ENCODE measurements around the gene SSX2IP.
"Not testable (repeated sequence)": the region's sequence is repeated elsewhere in the genome, so short reads cannot be mapped to it uniquely, and the experiment has no call there.

The SSX2IP gene

DNA sequence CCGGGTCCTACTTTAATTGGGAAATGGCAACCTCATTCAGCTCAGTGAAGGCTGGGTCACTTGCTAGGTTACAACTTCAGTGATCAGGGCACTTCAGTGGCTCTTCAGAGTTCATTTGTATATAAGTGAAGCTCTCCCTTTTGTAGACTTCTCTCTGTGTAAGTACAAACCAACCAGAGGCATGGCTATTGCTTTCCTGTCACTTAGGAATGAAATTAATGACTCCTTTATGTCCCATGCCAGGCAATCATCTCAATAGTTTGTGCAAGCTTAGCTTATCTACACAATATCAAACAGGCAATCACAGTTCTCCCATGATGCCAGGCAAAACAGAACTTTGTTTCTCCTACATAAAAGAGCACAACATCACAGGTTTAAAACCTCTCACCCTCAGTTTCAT lies 93.2 kb downstream of the SSX2IP start:
- Histone ChIP-seq H3K9ac (ENCODE audit: low read length) (no peak overlapping the region), H3K27me3 (ENCODE audit: insufficient read depth, low read length, poor library complexity) (no peaks in the 10 kb centered on the region), H3K4me3 (ENCODE audit: low read length) (no peak overlapping the region), H3K23ac (ENCODE audit: low read length) (no peak overlapping the region), H4K8ac (ENCODE audit: low read depth, low read length) (no peak overlapping the region), H3K36me3 (ENCODE audit: control insufficient read depth, insufficient read depth, low read length) (no peaks in the 10 kb centered on the region), H3K27ac (ENCODE audit: low read depth, low read length) (no peak overlapping the region), H3K4me1 (ENCODE audit: control insufficient read depth, low read depth, low read length) (no peaks in the 10 kb centered on the region), H2BK15ac (replicated peaks; ENCODE audit: low read depth) (no peak overlapping the region), H2AK5ac (ENCODE audit: low read length) (no peak overlapping the region), H3K4ac (ENCODE audit: low read depth, low read length) (no peak overlapping the region), H3K4me2 (ENCODE audit: low read length) (no peak overlapping the region), H2BK120ac (ENCODE audit: low read depth, low read length) (no peak overlapping the region), H2BK5ac (ENCODE audit: low read length) (no peak overlapping the region), H3K18ac (ENCODE audit: low read length) (no peak overlapping the region), H4K5ac (ENCODE audit: low read length) (no peak overlapping the region), H3K56ac (ENCODE audit: low read length) (no peak overlapping the region), H3K79me1 (ENCODE audit: low read length) (no peaks in the 10 kb centered on the region), H3K79me2 (ENCODE audit: control insufficient read depth, insufficient read depth, low read length) (no peaks in the 10 kb centered on the region)
- WGBS (ENCODE audit: extremely low coverage, insufficient coverage, low lambda C conversion rate) = no CpG with 5 or more reads among the region's 1 CpG
- DNase-seq = no peak

DNA sequence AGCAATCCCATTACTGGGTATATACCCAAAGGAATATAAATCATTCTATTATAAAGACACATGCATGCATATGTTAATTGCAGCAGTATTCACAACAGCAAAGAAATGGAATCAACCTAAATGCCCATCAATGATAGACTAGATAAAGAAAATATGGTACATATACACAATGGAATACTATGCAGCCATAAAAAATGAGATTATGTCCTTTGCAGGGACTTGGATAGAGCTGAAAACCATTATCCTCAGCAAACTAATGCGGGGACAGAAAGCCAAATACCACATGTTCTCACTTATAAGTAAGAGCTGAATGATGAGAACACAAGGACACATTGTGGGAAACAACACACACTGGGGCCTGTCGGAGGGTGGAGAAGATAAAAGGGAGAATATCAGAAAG lies 95.3 kb downstream of the SSX2IP start:
- H4K8ac ChIP-seq (ENCODE audit: low read depth, low read length) = not testable (repeated sequence)

More for the DNA sequence above, 95.3 kb downstream of the SSX2IP start:
- not testable (repeated sequence) for H2AK5ac ChIP-seq (ENCODE audit: low read length); H3K18ac ChIP-seq (ENCODE audit: low read length); H3K9ac ChIP-seq (ENCODE audit: low read length); H4K5ac ChIP-seq (ENCODE audit: low read length); H3K79me2 ChIP-seq (ENCODE audit: control insufficient read depth, insufficient read depth, low read length); H3K4me3 ChIP-seq (ENCODE audit: low read length); H3K23ac ChIP-seq (ENCODE audit: low read length); DNase-seq; H3K56ac ChIP-seq (ENCODE audit: low read length); H3K36me3 ChIP-seq (ENCODE audit: control insufficient read depth, insufficient read depth, low read length); H3K27ac ChIP-seq (ENCODE audit: low read depth, low read length); H3K4me2 ChIP-seq (ENCODE audit: low read length); H3K79me1 ChIP-seq (ENCODE audit: low read length); H2BK120ac ChIP-seq (ENCODE audit: low read depth, low read length); H3K27me3 ChIP-seq (ENCODE audit: insufficient read depth, low read length, poor library complexity); H2BK15ac ChIP-seq (replicated peaks; ENCODE audit: low read depth); H2BK5ac ChIP-seq (ENCODE audit: low read length); H3K4ac ChIP-seq (ENCODE audit: low read depth, low read length); H3K4me1 ChIP-seq (ENCODE audit: control insufficient read depth, low read depth, low read length)
- no CpG with 5 or more reads among the region's 2 CpGs for WGBS (ENCODE audit: extremely low coverage, insufficient coverage, low lambda C conversion rate)
